Activated CD4-positive, alpha-beta T cell treated with anti-CD3 and anti-CD28 coated beads, Interleukin-2, amount 50 U/mL, for 48 hours (primary cell): ENCODE results near the gene HNRNPF.
"Not testable (repeated sequence)": the region's sequence is repeated elsewhere in the genome, so short reads cannot be mapped to it uniquely, and the experiment has no call there.

Experiments
- DNase-seq, 2 experiments: peaks; one replicate each; pipeline ENCODE4 v3.0.0-alpha.2; 2020

The HNRNPF gene

GRCh38 chr10:43395571-43396060 is 13.4 kb downstream of the HNRNPF start:
- peak; percentile 54 to 66 for DNase-seq

- no peak for DNase-seq
These were observed 14.1 kb downstream of the HNRNPF start for GRCh38 chr10:43394868-43395267.

GRCh38 chr10:43393606-43394360 is 15.2 kb downstream of the HNRNPF start:
- no peak for DNase-seq

- DNase-seq: not testable (repeated sequence)
These were observed 15.8 kb downstream of the HNRNPF start for GRCh38 chr10:43393186-43393585.

- DNase-seq: no peak
These were observed 16.2 kb downstream of the HNRNPF start for GRCh38 chr10:43392748-43393147.

GRCh38 chr10:43391496-43391895 is 17.5 kb downstream of the HNRNPF start:
- no peak for DNase-seq

GRCh38 chr10:43390759-43391158 is 18.2 kb downstream of the HNRNPF start:
- DNase-seq: no peak

- no peak for DNase-seq
These were observed 18.7 kb downstream of the HNRNPF start for GRCh38 chr10:43390333-43390732.

- no peak for DNase-seq
These were observed 19.1 kb downstream of the HNRNPF start for GRCh38 chr10:43389867-43390266.

GRCh38 chr10:43387678-43388032 is 21.3 kb downstream of the HNRNPF start:
- DNase-seq: no peak

GRCh38 chr10:43386981-43387677 is 21.9 kb downstream of the HNRNPF start:
- no peak for DNase-seq

- DNase-seq: no peak
These were observed 22.4 kb downstream of the HNRNPF start for GRCh38 chr10:43386549-43386948.

GRCh38 chr10:43385412-43386004 is 23.5 kb downstream of the HNRNPF start:
- DNase-seq: no peak

GRCh38 chr10:43384252-43385221 is 24.4 kb downstream of the HNRNPF start:
- DNase-seq: peak in 1 of 2 experiments; percentile 28

- no peak for DNase-seq
These were observed 25.6 kb downstream of the HNRNPF start for GRCh38 chr10:43383204-43383971.

GRCh38 chr10:43380610-43381222 is 28.3 kb downstream of the HNRNPF start:
- DNase-seq: no peak

GRCh38 chr10:43377424-43377883 is 31.5 kb downstream of the HNRNPF start:
- DNase-seq: no peak

GRCh38 chr10:43376828-43377423 is 32.1 kb downstream of the HNRNPF start:
- DNase-seq: no peak

- no peak for DNase-seq
These were observed 32.8 kb downstream of the HNRNPF start for GRCh38 chr10:43376046-43376635.

GRCh38 chr10:43375401-43376020 is 33.5 kb downstream of the HNRNPF start:
- DNase-seq: no peak
